Hepatic stellate cell (primary cell): Measurements from ENCODE around the gene TMCC1.

Experiments used
- DNase-seq: peaks from one replicate; pipeline ENCODE4 v3.0.0; 2011; ENCODE audit warnings: low spot score

Gene TMCC1

GRCh38 chr3:129609591-129610182, 283.8 kb downstream of the TMCC1 start:
- DNase-seq = no peak

GRCh38 chr3:129608936-129609590, 284.4 kb downstream of the TMCC1 start:
- DNase-seq = no peak

DNA sequence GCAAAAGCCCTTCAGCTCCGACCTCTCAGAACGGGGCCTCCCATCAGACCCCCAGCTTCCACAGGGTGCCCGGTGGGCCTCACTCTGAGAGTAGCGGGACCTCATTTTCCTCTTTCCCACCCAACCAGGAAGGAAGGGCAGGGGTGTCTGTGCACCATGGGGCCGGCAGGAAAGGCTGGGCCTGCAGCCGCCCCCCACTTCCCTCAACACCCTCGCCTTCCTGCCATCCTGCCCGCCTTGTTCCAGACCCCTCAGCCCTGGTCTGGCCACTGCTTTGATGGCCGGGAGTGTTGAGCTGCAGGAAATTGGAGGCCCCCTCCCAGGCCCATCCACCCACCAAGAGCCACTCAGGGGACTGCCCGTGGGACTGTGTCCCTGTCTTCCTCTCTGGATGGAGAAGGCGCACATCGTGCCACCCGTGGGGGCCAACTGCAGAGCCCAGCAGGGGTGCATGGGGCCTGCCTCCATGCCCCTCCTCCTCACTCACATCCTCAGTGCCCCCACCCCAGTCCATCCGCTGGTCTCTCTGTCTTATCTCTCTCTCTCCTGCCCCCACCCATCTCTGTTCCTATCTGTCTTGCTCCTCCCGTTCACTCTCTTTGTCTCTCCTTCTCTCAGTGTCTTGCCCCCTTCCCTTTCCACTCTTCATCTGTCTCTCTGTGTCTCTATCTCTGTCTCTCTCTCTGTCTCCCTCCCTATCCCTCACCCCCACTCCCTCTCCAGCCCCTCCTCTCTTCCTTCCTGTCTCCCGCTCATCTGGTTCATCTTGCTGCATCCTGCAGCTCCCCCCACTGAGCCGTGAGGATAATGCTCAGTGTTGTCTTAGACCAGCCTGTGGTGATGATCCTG, 285.2 kb downstream of the TMCC1 start:
- no peak for DNase-seq

GRCh38 chr3:129607391-129608068, 286.0 kb downstream of the TMCC1 start:
- no peak for DNase-seq

DNA sequence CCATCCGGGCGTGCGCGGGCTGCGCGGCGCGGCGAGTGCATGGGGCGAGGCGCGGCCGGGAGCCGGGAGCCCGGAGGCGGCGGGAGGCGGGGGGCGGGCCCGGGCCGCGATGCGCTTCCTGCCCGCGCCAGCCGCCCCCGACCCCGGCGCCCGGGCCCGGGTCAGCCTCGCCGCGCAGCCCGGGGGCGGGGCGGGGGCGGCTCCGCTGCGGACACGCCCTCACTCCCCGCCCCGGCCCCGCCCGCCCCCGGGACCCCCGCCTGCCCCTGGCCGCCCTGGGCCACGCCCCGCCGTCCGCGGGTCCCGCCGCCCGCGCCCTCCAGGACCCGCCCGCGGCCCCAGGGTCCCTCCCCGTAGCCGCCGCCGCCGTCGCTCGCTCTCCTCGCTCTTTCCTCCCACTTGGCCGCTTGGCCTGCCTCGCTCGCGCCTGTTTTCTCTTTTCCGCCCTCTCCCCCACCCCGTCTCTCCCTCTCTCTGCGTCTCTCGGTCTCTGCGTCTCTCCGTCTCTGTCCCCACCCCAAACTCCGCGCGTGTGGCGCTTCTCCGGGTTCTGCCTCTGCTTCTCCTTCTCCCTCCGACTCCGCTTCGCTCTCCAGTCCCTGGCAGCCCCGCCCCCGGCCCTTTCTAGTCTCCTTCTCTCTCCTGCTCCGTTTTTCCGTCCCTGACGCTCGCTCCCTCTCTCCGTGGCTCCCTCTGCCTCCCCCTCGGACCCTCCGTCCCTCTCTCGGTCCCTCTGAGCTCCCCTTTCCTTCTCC, 286.7 kb downstream of the TMCC1 start, which contains the start of gene PLXND1:
TSS of gene PLXND1 (minus strand) at position 41 of the 755 bp plus-strand sequence. CDS start at position 4, 37 bp downstream.
- peak; percentile 88 for DNase-seq

GRCh38 chr3:129605922-129606635, 287.4 kb downstream of the TMCC1 start:
- peak; percentile 71 for DNase-seq

DNA sequence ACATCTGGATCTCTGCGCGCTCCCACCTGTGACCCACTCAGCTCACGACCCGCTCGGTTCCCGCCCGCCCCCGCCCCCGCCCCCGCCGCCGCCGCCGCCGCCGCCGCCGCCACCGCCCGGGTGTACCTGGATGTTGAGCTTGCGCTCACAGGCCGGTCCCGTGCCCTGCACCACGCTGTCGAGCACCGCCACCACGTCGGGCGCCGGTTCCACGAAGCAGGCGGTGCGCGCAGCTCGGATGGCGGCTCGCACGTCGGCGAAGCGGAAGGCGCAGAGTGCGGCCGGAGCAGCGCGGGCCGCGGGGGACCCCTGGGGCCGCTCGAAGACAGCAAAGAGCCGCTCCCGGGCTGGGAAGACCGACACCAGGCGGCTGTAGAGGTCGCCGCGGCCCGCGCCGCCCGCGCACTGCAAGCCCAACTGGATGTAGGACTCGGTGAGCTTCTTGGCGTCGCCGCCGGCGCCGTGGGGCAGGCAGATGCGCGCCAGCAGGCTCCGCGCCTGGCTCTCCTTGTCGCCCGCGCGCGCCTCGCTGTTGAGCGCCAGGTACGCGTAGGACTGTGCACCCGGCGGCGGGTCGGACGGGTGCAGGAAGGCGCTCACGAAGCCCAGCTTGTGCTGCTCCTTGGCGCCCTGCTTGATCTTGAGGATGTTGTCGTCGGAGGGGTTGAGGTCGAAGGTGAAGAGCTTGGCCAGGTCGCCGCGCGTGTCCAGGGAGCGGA, 288.1 kb downstream of the TMCC1 start:
- DNase-seq = no peak

- no peak for DNase-seq
Observed at GRCh38 chr3:129604767-129605166, 288.7 kb downstream of the TMCC1 start.

DNA sequence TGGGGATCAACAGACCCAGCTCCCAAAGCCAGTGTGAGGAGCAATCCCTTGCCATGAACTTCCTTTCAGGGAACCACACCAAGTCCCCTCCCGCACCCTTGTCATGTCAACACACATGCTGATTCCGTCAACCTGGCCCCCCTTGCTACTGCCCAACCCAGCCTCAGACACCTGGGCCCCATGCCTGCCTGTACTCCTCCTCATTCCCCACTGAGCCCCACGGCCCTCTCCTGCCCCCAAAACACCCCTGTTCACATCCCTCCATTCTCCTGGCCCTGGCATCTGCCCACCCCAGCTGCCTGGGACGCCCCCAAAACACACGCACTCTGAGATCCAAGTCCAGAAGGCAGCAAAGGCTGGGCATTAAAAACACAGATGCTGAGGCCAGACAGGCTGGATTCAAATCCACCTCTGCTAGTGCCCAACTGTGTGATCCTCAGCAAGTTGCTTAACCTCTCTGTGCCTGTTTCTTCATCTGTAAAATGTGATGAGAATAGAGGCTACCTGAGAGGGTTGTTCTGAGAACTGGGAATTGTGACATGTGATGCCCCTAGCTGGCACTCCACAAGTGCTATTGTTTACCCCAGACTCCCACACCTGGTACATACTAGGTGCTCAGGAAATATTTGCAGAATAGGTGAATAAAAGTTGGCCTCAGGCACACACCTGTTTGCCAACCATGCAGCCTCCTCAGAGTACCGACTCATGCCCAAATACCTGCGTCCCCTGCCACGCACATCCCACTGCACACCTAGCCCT, 289.3 kb downstream of the TMCC1 start:
- no peak for DNase-seq

- DNase-seq = peak; percentile 59
Observed at GRCh38 chr3:129603561-129603942, 290.0 kb downstream of the TMCC1 start.

DNA sequence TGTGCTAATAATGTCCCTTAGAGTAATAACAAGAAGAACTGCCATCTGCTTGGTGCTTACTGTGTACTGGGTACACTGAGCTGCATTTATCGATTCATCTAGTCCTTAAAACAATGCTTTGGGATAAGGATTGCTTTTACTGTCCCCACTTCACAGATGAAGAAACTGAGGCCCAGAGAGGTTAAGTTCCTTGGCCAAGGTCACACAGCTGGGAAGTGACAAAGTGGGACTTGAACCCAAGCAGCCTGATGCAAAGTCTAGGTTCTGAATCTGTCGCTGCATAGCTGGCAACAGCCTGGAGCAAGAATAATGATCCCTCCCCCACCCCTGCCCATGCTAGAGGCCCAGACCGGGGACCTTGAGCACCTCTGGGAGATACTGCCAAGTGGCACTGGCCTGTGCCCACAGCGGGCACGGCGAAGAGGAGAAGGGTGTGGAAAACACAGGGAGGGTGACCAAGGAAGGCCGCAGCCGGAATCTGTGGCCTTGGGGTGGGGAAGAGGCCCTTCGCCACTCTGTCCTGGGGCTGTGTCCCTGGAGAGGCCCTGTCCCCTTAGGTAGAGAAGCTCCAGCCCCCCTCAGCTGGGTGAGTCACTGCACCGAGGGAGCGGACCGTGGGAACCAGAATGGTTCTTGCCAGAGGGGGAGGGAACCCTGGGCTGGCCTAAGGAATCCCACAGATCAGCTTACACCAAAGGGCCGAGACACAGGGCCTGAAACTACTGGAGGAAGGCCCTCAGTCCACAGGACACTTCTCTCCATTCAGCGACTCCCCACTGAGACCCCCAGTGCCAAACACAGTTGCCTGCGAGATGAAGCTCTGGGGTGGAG, 290.6 kb downstream of the TMCC1 start:
- peak; percentile 98 for DNase-seq

- DNase-seq = no peak
Observed at GRCh38 chr3:129602309-129602708, 291.2 kb downstream of the TMCC1 start.

DNA sequence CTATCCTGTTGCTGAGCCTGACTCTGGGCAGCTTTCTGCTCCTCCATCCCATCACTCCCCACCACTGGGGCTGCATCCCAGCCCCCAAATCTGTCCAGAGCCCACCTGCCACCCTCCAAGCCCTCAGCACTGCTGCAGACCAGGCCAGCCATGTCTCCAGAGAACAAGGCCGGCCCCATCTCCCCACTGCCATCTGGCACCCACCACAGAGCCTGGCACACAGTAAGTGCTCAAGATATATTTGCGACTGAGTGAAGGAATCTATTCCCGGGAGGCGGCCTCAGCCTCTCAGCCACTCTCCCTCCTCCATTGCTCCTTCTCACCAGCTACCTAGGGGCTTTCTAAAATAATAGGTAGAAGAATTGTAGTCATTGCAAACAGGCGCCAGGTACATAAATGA, 291.8 kb downstream of the TMCC1 start:
- DNase-seq = no peak

DNA sequence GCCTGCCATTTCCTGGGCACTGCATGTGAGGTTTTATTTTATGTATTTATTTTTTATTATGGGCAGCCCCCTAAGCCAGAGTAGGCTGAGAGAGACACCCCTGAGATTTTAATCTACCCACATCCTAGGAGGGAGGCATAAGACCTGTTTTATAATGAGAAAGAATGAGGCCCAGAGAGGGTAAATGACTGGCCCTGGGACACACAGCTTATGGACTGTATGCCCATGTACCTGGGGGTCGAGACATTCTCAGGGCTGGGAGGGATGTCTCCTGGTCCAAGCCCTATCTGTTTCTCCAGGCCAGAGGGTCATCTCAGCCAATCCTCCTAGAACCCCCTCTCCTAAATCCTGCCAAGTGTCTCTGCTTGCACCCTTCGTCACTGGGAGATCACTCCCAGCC, 293.2 kb downstream of the TMCC1 start:
- DNase-seq = no peak

DNA sequence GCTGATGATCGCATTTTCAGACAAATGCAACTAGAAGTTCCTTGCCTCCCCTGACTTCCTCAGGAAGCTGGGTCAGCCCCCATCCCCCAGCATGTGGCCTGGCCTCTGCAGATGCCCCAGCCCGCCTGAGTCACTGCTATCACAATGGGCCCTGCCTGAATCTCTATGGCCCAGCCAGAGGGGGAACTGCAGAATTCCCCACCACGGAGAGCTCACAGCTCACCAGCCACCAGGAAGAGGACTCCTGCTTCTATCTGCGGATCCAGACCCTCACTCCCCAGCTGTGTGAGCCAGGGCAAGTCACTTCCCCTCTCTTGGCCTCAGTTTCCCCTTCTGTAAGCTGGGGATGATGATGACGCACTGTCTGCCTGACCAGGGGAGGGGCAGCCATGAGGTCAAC, 293.9 kb downstream of the TMCC1 start:
- DNase-seq = peak; percentile 93

DNA sequence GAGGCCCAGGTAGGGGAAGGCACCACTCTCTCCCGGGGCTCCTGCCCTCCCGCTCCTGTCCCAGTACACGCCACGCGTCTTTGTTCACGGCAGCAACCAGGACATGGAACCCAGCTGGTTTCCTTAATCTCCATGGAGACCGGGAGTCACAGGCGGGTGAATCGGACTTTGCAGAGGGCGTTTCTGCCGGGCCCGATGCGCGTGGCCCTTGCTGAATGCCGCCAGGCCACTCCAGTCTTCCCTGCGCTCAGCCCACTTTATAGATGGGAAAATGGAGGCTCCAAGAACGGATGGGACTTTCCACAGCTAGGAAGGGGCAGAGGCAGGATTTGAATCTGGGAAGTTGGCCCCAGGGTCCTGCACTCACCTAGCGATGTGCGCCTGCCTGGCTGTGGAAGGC, 294.4 kb downstream of the TMCC1 start:
- peak; percentile 65 for DNase-seq

DNA sequence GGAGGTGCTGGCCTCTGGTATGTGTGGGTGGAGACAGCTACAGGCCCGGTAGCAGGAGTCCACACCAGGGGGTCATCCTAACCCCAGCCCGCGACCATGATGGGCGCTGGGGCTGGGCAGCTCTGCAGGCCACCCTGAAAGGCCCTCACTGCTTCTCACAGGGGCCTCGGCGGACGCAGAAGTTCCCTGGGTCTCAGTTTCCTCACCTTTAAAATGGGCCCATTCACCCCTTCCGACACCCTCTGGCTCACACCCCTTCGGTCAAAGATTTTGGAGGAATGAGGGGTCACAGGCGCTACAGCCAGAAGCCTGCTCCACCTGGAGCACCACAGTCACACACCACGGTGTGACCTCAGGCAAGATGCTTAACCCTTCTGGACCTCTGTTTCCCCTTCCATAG, 295.0 kb downstream of the TMCC1 start:
- no peak for DNase-seq

DNA sequence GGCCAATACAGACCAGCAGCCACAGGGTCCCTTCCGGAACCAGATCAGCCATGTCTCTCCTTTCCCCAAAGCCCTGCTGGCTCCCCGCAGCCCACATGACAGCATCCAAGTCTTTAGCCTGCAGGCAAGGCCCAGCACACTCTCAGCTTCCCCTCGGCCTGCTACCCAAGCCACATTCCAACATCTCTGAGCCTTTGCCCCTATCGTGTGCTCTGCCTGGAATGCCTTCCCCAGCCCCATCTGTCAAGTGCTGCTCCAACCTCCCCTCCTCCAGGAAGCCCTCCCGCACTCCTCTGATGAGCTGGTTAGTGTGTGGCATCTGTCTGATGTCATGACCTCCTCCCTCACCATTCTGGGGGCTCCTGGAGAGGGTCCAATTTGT, 295.5 kb downstream of the TMCC1 start:
- peak; percentile 68 for DNase-seq
